ENCODE results near the gene SETD1B.

GRCh38 chr12:121795034-121795968, 8.5 kb upstream of the SETD1B start:
- TF ChIP-seq CTCF (IDR thresholded peaks at IDR 0.05; ENCODE audit: low read depth, low read length, poor library complexity, severe bottlenecking) (peak; percentile 97), EZH2phosphoT487 (IDR thresholded peaks at IDR 0.05; ENCODE audit: borderline replicate concordance, low read length) (no peak)

Data from DOHH2 (cell line).